GM21528 (cell line): ENCODE measurements around the gene TFF3.
"Not testable (repeated sequence)": the region's sequence is repeated elsewhere in the genome, so short reads cannot be mapped to it uniquely, and the experiment has no call there.

Source experiments
- ATAC-seq: cut with Tn5 transposase; IDR thresholded peaks from one replicate; pipeline ENCODE4 v1.9.1; 2021; ENCODE audit warnings: mild to moderate bottlenecking, moderate library complexity; ENCODE audit not compliant: unreplicated experiment, low FRiP score

The TFF3 gene

DNA sequence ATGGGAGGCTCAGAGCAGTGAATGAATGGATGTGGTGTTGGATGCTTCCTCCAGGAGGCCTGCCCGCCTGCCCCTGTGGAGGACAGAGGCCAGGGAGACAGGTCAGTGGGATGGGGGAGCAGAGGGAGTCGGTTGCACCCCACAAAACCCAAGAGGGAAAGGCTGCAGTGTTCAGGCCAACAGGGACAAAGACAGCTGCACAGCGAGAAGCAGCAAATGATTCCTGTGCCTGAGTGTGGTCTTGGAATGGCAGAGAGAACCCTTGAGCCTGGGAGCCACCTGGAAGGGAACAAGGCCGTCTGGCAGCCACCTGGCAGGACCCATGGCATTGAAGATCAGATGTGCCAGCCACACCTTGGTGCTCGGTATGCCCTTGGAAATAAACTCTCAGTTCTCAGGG, 8.1 kb downstream of the TFF3 start:
- ATAC-seq, result no peak

DNA sequence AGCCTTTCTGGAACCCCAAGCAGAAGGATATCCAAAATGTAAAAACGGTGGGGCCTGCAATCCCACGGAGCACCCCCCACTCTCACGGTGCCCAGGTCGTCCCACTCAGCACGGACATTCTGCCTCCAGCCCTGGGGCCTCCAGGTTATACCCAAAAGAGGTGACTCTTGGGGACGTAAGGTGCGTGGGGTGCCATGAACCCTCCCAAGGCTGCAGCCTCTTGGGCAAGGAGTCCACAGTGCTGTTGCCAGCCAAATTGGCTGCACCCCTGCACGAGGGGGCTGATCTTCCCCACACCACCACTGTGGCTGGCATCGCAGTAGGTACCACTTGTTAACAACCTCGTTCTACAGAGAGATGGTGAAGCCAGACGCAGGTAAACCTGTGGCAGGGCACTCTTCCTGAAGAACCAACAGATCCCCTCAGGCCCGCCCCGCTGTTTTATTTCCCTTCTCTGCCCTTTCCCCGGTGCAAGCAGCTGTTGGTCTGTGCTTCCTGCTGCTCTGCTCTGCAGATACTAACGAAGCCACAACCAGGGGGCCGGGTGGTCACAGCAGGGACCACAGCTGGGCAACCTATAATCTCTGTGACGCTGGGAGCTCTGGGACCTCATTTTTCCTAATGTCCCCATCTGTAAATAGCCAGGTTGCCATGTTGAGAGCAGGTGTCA, 8.7 kb downstream of the TFF3 start:
- no peak for ATAC-seq

DNA sequence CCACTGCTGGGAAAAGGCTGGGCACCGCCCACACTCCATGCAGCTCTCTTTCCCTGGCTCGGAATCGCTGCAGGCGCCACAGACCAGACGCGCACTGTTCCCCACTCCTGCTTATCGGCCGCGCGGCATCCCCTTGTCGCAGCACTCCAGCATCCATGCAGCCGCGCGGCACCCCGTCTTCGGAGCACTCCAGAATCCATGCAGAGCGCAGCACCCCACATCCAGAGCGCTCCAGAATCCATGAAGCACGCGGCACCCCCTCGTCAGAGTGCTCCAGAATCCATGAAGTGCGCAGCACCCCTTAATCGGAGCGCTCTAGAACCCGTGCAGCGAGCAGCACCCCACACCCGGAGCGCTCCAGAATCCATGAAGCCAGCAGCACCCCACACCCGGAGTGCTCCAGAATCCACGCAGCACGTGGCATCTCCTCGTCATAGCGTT, 9.5 kb downstream of the TFF3 start:
- ATAC-seq, result no peak

DNA sequence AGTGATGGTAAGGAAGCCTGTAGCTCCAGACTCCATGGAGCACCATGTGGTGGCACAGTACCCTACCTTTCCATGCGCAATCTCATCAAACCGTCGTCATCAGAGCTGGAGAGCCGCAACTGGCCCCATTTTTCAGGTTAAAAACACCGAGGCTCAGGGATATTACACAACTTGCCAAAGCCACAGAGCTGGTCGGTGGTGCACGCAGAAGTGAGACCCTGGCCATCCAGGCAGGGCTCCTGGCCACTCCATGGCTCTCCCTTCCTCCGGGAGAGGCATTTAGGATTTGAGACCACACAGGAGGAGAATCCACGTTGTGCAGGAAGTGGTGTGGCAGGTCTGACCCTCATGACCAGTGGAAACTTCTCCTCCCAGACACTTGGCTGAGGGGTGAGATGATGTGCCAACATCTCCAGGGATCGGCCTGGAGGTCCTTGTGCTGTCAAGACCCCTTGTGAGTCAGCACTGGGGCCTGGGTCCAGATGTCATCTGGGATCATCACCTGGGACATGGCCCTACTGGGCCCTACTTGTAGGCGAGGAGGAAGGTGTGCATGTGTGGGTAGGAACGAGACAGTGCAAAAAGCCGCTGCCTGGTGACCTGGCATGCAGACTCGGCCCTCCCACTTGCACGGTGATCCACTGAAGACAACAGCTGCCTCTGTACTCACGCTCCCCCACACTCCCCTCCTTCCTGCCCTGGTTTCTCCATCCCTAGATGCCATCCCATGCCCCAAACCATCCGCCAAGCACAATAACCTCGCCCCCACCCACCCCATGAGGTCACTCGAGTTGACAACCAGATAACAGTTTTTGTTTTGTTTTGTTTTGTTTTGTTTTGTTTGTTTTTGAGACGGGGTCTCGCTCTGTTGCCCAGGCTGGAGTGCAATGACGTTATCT, 10.4 kb downstream of the TFF3 start:
- no peak for ATAC-seq

DNA sequence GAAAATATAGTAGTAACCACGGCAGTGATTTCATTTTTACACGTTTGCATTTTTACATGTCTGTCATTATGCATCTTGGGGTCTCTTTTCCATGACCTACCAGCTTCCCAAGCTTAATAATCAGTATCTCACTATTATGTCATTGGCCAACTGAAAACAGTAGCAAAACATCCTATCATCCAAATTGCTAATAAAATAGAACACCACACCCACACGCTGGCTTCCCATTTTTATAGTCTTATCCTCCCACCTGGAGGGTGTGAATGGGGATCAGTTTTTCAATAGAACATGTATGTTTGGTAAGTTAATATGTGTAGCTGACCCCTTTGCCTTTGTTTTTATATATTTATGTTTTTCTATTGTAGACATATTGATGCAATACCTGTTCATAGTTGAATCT, 11.8 kb downstream of the TFF3 start:
- ATAC-seq, result no peak

DNA sequence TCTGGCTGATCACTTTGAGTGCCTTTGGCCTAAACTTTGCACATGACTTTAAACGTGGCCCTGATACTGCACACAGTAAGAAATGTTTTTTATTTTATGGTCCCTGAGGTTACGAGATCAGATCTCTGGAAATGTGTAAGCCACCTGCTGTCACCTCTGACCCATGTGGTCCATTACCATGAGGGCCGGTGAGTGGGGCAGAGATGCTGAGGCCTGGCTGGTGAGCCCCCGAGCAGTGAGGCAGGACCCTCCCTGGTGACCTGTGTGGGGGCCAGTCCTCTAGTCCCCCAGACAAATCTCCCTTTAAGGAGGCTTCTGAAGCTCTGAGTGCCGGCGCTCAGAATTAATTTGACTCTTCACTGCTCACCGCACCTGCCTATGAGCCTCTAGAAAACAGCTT, 12.4 kb downstream of the TFF3 start:
- no peak for ATAC-seq

DNA sequence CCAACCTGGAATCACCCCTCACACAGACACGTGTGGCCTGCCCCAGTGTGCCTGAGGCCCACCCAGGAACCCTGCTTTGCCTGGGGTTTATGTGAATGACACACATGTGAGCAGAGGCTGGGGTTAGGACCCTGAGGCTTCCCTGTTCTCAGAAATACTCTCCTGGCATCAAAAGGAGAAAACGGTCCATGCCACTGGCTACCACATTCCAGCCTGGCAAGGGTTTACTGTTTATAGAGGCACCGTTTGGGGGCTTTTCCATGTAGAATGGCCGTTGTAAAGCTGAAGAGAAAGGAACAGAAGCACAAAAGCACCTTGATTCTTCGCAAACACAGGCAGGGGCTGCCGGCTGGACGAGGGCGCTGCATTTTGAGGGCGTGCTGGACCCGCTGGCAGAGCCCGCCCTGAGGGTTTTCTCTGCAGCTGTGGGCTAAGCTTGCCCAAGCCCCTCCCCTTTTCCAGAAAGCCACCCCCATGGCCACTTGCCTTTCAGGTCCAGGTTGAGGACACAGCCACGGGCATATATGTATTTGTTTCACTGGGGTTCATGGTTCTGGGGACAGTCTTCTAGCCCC, 13.0 kb downstream of the TFF3 start:
- ATAC-seq, result no peak

DNA sequence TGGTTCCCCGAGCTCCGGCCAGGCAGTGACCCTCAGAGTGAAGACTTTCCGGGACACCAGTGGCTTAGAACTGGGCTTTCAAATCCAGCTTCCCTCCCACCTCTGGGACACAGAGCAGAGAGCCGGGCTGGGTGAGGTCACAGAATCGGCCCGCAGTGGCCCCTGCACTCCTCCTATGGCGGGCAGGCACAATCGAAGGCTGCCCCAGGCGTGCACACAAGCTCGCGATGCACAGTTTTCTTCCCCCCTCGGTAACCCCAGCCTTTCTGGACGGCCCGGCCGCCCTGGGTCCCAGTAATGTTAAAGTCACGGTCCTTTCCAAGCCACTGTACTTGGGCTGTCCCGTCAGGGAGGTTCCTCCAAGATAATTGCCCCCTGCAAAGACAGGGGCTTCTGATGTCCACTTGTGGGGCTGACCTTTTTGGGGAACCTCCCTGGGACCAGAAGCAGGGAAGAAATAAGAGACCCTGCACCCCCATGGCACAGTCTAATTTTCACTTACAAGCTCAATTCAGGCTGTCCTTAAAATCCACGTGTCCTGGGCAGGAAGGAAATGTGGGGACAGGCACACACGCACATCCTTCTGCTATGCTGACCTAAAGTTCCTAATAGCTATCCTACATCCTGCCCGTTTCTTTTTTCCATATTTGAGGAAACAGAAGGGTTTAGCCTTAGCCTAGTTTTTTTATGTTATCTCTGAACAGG, 13.7 kb downstream of the TFF3 start:
- no peak for ATAC-seq

DNA sequence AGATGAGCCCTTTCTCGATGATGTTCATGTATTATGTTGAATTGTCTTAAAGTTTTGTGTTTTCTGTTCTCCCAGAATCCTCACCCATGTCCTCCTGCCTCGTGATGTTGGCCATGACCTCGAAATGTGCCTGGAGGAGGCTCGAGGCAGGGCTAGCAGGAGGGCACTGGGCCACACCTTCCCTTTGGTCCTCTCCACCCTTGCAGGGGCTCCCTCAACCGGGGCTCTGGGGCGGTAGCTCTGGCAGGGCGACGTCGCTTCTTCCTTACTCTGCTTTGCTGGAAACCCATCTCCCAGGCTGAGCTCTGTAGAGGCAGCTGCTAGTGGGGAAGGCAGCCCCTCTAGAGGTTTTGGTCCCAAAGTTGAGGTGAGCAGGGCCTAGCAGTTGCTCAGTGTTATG, 14.3 kb downstream of the TFF3 start:
- ATAC-seq, result no peak

DNA sequence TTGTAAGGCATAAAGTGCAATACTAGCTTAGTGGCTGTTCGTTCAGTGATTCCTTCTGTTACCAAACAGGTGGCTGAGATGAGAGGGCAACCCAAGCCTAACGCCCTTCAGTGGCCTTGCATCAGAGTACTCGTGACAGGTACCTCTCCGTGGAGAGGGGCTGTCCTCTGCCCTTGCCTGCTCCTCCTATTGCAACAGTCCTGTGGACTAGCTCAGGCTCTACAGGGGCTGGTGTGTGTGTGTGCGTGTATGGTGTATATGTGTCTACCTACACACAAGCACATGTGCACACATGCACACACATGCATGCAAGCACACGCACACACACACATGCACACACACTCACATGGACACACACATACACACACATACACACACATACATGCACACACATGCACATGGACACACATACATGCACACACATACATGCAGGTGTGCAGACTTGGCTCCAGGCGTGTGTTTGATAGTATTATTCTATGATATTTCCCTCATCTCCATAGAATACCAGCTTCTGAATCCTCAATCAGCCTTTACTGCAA, 15.1 kb downstream of the TFF3 start:
- ATAC-seq, result no peak

DNA sequence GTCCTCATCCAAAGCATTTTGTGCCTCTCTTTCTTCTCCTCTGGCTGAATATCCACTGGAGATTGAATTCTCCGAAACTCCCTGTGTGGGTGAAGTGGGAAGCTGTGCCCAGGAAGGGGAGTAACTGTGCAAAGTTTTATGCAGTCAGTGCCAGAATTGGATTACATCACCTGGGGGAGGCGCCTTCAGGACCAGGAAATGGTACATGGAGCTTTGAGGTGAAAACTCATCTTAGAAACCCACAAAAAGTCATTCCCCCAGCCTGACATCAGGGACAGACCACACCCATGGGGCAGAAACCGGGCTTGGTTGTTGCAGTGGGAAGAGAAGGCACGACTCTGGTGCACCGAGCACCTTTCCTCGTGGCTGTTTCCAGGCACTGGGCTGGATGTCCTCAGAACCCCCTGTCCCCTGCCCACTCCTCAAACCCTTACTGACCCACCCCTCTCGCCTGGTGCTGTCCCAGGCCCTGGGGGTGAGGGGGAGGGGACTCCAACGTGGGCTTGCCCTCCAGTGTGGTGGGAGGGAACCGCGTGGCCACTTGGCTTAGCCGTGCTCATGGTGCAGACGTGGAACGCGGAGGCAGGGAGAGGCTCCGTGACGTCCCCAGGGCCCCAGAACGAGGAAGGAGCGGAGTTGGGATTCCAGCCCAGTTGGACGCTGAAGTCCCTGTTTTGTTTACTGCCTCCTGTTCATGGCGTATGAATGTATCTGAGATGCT, 15.7 kb downstream of the TFF3 start:
- ATAC-seq, result no peak

DNA sequence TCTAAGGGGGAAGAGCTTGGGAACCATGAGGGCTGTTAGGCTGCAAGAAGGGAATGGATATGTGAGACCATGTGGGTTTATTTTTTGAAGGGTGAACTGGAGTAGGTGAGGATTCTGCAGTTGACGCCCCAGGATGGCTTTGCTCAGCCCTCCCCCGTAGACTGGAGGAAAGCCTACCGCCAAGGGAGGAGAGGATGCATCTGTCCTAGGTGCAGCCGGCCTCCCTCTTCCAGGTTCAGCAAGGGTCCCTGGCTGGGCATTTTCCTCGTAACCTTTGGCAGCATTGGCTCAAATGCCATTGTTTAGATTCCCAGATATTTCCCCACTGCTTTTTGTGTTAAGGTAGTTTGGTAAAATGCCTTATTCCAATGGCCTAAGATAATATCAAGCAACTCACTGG, 16.6 kb downstream of the TFF3 start:
- ATAC-seq, result no peak

DNA sequence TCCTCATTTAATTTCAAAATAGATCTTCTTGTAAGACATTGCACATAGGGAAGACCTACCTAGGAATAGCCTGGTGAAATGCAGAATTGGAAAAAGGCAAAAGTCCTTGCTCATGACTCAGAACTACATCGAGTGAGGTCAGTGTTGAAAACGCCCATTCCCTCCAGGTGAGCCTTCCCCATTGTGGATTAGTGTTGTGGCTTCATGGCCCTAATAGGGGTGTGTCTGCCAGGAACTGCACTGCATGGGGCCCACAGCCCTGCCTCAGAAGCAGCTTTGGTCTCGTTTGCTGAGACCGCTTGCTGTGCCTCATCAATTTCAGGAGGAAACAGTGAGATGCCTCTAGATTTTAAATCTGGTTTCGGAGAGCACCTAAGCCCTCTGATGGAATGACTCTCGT, 17.0 kb downstream of the TFF3 start:
- ATAC-seq, result no peak

DNA sequence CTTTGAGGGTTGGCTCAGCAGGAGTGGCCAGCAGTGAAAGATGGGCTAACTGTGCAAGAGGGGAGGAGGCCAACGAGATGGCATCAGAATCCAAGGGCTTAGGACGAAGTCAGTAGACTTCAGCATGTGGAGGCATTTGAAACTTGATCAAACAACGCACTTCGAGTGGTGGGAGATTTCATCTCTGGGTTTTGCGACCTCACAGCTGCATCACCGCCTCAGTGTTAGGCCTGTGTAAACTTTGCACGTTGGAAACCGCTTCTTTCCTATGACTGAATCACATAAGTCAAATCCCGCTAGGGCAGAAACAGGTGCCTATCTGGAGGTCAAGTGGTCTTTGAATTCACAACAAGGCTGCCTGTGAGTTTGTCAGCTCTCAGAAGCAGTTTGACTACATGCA, 17.8 kb downstream of the TFF3 start:
- ATAC-seq, result no peak

DNA sequence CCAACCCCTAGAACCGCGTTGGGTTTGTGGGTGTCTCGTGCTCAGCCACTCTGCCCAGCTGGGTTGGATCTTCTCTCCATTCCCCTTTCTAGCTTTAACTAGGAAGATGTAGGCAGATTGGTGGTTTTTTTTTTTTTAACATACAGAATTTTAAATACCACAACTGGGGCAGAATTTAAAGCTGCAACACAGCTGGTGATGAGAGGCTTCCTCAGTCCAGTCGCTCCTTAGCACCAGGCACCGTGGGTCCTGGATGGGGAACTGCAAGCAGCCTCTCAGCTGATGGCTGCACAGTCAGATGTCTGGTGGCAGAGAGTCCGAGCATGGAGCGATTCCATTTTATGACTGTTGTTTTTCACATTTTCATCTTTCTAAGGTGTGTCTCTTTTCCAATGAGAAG, 18.7 kb downstream of the TFF3 start:
- no peak for ATAC-seq

DNA sequence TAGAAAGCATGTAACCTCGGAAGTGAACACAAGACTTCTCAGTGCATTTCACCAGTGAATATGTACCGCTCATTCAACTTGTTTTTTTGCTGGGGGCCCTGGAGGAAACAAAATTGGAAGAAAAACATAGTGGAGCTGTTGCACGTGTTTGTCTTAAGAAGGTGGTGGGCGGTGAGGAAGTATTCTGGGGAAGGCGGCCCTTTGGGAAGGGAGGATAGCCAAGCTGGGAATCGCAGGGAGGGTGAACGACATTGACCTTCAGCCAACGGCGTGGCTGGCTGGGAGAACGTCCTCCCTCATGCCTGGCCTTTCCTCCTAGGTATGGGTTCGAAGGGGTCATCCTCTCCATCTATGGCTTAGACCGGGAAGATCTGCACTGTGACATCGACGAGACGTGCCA, 19.4 kb downstream of the TFF3 start:
- no peak for ATAC-seq

DNA sequence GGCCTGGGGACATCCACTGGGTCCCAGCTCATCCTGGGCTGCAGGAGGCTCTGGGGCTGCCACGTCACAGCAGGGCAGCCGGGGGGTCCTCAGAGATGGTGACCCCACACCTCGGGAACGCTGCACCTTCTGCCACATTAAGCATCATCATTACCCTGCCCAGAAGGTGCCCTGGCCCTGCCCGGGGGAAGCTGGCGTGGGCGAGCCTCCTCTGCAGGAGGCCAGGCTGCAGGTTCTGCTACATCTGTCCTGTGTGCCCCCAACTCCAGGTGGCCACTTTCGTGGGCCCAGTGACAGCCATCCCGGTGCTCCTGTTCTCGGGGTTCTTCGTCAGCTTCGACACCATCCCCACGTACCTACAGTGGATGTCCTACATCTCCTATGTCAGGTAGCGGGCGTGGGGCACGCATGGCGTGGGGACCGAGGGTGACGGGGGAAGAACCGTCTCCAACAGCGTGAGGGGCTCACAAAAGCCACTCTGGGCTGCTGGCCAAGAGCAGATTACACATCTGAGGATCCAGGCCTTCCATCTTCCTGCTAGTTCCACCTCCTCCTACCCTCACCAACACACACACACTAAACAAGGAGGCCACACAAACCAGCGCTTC, 20.8 kb downstream of the TFF3 start:
- ATAC-seq, result no peak

DNA sequence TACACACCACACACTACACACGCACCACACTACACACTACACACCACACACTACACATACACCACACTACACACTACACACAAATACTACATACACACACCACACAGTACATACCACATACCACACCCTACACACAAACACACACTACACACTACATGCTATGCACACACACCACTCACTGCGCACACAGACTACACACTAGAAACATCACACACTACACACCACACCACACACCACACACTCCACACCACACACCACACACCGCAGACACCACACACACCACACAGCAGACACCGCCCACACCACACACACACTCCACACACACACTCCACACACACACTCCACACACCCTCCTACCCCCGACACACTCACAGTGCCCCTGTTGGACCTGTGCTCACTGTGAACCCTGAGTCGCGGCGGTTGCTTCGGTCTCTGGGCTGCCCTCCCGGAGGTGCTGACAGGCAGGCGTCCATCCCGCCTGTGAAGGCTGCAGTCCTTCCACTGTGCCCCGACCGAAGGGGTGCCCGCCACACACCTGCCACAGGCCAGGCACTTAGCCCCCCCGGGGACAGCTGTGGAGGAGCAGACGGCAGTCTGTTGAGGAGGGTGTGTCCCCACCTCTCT, 21.4 kb downstream of the TFF3 start:
- no peak for ATAC-seq

DNA sequence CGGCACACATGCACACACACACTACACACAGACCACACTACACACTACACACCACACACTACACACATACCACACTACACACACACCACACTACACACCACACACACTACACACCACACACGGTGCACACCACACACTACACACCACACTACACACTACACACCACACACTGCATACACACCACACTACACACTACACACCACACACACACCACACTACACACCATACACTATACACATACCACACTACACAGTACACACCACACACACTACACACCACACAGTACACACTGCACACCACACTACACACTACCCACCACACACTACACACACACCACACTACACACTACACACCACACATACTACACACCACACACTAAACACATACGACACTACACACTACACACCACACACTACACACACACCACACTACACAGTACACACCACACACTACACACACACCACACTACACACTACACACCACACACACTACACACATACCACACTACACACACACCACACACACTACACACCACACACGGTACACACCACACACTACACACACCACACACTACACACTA, 22.6 kb downstream of the TFF3 start:
- ATAC-seq, result not testable (repeated sequence)
